ENCODE data around the gene TK1.

TK1 gene

GRCh38 chr17:78219396-78220150 lies 32.7 kb upstream of the TK1 start:
- no peak for DNase-seq

DNA sequence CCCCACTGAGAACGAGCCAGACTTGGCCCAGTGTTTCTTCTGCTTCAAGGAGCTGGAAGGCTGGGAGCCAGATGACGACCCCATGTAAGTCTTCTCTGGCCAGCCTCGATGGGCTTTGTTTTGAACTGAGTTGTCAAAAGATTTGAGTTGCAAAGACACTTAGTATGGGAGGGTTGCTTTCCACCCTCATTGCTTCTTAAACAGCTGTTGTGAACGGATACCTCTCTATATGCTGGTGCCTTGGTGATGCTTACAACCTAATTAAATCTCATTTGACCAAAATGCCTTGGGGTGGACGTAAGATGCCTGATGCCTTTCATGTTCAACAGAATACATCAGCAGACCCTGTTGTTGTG lies 27.8 kb upstream of the TK1 start:
- DNase-seq = no peak

DNA sequence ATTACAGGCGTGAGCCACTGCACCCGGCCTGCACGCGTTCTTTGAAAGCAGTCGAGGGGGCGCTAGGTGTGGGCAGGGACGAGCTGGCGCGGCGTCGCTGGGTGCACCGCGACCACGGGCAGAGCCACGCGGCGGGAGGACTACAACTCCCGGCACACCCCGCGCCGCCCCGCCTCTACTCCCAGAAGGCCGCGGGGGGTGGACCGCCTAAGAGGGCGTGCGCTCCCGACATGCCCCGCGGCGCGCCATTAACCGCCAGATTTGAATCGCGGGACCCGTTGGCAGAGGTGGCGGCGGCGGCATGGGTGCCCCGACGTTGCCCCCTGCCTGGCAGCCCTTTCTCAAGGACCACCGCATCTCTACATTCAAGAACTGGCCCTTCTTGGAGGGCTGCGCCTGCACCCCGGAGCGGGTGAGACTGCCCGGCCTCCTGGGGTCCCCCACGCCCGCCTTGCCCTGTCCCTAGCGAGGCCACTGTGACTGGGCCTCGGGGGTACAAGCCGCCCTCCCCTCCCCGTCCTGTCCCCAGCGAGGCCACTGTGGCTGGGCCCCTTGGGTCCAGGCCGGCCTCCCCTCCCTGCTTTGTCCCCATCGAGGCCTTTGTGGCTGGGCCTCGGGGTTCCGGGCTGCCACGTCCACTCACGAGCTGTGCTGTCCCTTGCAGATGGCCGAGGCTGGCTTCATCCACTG lies 27.3 kb upstream of the TK1 start, which contains the start of gene BIRC5:
TSS of gene BIRC5 (plus strand) at position 238 of the 690 bp plus-strand sequence. CDS start at position 302, 64 bp downstream.
- peak; percentile 93 for DNase-seq

DNA sequence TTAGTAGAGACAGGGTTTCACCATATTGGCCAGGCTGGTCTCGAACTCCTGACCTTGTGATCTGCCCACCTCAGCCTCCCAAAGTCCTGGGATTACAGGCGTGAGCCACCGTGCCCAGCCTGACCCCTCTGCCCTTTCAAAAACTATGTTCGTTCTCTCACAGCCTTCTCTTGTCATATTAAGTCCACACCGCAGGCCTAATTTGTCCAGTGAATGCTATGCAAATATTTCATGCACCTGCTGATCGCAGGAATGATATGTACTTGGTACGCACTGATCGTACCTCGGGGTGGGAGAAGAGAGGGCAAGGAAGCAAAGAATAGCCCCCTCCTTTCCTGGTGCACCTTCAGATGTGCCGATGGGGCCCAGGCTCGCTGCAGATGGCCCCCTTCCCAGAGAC lies 24.2 kb upstream of the TK1 start:
- no peak for DNase-seq

- DNase-seq = no peak
Observed at GRCh38 chr17:78210111-78210510, 23.3 kb upstream of the TK1 start.

- no peak for DNase-seq
Observed at GRCh38 chr17:78208486-78208885, 21.6 kb upstream of the TK1 start.

DNA sequence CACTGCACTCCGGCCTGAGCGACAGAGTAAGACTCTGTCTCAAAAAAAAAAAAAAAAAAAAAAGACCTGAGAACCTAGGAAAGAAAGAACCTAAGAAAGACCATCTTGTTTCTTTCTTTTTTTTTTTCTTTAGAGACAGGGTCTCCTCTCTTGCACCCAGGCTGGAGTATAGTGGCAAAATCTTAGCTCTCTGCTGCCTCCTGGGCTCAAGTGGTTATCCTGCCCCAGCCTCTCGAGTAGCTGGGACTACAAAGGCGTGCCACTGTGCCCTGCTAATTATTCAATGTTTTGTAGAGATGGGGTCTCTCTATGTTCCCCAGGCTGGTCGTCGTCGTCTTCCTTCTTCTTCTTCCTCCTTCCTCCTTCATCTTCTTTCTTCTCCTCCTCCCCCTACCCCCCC lies 19.4 kb upstream of the TK1 start:
- no peak for DNase-seq

- DNase-seq = no peak
Observed at GRCh38 chr17:78205124-78205775, 18.4 kb upstream of the TK1 start.

GRCh38 chr17:78204387-78205123 lies 17.7 kb upstream of the TK1 start:
- DNase-seq = no peak

- DNase-seq = no peak
Observed at GRCh38 chr17:78202666-78203065, 15.8 kb upstream of the TK1 start.

- DNase-seq = no peak
Observed at GRCh38 chr17:78200451-78200850, 13.6 kb upstream of the TK1 start.

DNA sequence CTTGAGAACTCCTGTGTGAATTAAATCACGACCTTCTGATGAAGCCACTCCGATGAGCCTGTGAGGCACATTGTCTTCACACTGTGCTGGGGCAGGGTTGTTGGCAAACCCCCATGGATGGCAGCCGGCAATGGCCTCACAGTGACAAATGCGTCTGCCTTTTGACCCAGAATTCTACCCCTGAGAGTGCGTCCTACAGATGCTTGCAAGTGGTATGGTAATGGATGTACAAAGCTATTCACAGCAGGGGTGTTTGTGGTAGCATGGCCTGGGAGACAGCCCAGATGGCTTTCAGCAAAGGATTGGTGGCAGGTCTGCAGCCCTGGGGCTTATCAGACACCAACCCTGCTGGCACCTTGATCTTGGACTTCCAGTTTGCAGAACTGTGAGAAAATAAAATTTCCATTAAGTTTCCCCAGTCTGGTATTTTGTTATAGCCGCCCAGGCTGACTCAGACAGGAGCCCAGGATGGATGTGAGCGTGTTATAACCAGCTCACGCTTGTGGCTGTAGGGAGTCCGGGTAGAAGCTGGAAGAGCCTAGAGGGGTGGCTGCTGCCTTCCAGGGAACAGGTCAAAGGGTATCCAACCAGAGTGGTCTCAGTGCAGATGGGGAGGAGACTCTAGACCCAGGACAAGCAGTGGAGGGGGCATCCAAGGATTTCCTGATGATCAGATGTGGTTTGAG lies 10.4 kb upstream of the TK1 start:
- no peak for DNase-seq

- no peak for DNase-seq
Observed at GRCh38 chr17:78196716-78197115, 9.9 kb upstream of the TK1 start.

DNA sequence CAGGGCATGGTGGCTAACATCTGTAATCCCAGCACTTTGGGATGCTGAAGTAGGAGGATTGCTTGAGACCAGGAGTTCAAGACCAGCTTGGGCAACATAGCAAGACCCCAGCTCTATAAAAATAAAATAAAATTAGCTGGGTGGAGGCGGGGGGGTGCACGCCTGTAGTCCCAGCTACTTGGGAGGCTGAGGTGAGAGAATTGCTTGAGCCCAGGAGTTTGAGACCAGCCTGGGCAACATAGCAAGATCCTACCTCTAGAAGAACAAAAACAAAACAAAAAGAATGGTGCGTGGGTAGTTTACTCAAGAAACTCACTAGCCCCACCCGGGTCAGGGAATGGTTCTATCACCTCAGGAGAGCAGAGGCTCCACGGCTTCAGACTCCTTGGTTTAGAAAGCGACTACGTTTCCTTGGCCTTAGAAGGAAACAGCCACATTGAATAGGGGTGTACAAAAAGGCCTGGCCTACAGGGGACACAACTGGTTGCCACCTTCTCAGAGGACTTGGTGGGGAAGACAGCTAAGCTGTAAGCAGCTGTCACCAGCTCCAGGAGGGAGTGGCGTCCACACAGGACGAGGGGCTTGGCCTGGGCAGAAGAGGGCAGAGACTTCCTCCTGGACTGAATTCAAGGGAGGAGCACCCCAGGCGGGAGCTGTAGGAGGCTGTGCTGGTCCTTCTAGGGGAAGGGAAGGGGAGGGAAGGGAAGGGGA lies 716 bp downstream of the TK1 start:
- no peak for DNase-seq

DNA sequence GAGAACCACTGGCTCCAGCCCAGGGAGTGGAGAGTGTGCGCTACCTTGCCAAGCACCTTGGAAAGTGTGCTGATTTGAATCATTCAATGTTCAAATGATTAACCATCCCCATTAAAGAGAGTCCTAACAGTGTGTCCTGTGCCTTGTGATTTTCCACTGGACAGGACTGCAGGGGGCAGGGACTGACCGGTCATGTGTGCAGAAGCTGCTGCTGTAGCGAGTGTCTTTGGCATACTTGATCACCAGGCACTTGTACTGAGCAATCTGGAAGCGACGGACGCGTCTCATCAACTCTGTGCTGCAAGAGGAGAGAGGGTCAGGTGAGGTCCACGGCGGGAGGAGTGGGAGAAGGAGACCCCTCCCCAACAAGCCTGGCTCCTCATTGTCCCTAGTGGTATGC lies 2.0 kb downstream of the TK1 start:
- DNase-seq = no peak

GRCh38 chr17:78184351-78184750 lies 2.5 kb downstream of the TK1 start:
- DNase-seq = no peak

DNA sequence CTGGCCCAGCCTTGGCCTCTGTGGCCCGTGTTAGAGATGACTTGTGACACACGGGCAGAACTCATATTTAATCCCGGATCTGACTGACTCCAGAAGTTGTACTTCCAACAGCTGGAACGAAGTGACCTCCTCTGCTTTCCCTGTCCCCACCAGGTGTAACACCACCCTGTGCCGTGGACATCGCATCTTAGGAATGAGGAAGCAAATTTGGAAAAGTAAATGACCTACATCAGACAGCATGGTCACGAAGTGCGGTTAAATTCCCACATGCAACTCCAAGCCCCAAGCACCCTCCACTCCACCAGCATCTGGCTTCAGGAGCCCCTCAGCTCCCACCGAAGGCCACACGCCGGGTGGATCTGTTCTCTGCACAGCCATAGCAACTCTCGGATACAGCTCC lies 2.9 kb downstream of the TK1 start:
- no peak for DNase-seq

DNA sequence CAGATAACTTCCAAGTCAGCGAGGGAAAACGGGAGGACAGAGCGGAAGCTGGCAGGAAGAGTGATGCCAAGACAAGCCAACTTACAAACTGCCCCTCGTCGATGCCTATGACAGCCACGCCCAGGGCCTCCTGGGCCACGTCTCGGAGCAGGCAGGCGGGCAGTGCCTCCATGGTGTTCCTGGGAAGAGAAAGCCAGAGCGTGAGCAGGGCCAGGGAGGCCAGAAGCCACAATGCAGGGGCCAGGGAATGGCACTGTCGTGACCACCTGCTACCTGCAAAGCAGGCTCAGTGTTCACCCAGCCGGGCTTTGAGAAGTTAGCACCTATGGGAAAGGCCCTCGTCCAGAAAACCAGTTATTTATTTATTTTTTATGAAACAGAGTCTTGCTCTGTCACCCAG lies 4.3 kb downstream of the TK1 start:
- no peak for DNase-seq

DNA sequence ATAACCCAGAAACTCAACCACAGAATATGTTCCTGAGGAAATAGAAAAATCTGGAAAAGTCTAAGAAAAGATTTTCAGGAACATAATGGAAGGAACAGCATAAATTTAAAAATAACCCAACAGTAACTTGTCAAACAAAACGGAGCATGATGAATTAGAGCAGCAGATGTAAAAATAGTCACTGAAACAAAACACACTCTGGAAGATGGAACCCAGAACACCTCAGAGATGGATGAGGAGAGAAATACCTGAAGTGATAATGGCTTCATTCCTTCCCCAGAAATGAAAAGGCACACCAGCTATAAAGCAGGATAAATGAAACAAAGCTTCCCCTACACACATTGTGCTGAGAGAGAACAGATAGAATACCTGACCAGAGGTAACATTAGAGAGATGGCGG lies 6.3 kb downstream of the TK1 start:
- DNase-seq = no peak

DNA sequence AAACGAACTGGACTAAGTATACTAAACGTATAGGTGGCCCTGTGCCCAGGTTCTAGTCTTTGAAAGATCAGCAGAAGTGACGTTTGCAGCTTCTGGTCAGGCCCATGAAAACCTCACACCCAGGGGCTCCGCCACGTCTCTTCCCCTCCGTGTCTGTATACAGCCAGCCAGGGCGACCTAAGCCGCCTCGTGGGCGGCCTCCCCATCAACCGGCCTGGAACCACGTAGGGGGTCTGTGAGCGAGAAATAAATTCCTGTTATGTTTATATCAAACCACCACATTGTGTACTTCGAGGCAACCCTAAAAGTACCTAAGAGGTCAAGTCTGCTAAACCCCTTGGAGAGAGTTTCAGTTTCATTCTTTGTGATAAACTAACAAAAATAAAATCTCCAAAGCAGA lies 6.8 kb downstream of the TK1 start:
- DNase-seq = no peak

DNA sequence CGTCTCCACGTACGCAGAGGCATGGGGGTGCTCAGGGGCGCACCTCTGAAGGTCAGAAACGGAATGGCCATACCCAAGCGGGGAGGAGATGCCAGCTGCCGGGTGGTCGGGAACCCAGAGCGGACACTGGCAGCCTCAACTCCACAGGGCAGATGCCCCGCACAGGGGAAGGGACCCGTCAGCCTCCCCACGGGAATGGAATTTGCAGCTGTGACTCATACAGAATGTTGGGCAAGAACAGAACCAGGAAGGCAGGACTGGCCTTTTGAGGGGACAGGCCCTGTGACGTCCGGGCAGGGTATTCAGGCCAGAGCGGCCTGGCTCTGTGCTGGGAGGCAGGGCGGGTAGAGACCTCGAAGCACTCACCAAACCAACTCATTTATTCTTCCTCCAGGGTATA lies 7.5 kb downstream of the TK1 start:
- no peak for DNase-seq

- peak; percentile 36 for DNase-seq
Observed at GRCh38 chr17:78176548-78177025, 10.3 kb downstream of the TK1 start.

Measured in KG1 (cell line).